Activated CD8-positive, alpha-beta memory T cell treated with anti-CD3 and anti-CD28 coated beads, Interleukin-2, amount 50 U/mL, for 48 hours (primary cell): ENCODE data around the gene CHRNA4.

Experiments
- DNase-seq: peaks from one replicate; pipeline ENCODE4 v3.0.0-alpha.2; 2020

The CHRNA4 gene

GRCh38 chr20:63318391-63319163 is 42.6 kb downstream of the CHRNA4 start:
- DNase-seq = no peak

- no peak for DNase-seq
Observed at GRCh38 chr20:63317601-63318291, 43.4 kb downstream of the CHRNA4 start.

GRCh38 chr20:63317061-63317460 is 44.1 kb downstream of the CHRNA4 start:
- DNase-seq = no peak

- DNase-seq = no peak
Observed at GRCh38 chr20:63316502-63316921, 44.6 kb downstream of the CHRNA4 start.

- no peak for DNase-seq
Observed at GRCh38 chr20:63315731-63316491, 45.2 kb downstream of the CHRNA4 start.

GRCh38 chr20:63315240-63315689 is 45.9 kb downstream of the CHRNA4 start:
- DNase-seq = no peak

- DNase-seq = no peak
Observed at GRCh38 chr20:63314566-63315239, 46.4 kb downstream of the CHRNA4 start.

GRCh38 chr20:63314015-63314471 is 47.1 kb downstream of the CHRNA4 start:
- DNase-seq = no peak

- DNase-seq = no peak
Observed at GRCh38 chr20:63313349-63314014, 47.7 kb downstream of the CHRNA4 start.

- no peak for DNase-seq
Observed at GRCh38 chr20:63312690-63313348, 48.3 kb downstream of the CHRNA4 start.

GRCh38 chr20:63312273-63312672 is 48.9 kb downstream of the CHRNA4 start:
- DNase-seq = no peak

- no peak for DNase-seq
Observed at GRCh38 chr20:63311833-63312243, 49.3 kb downstream of the CHRNA4 start.

- DNase-seq = no peak
Observed at GRCh38 chr20:63311186-63311832, 49.8 kb downstream of the CHRNA4 start.

GRCh38 chr20:63310265-63310991 is 50.7 kb downstream of the CHRNA4 start:
- no peak for DNase-seq

GRCh38 chr20:63309261-63310071 is 51.7 kb downstream of the CHRNA4 start:
- peak; percentile 70 for DNase-seq

- no peak for DNase-seq
Observed at GRCh38 chr20:63308218-63308911, 52.8 kb downstream of the CHRNA4 start.

- no peak for DNase-seq
Observed at GRCh38 chr20:63307538-63308217, 53.5 kb downstream of the CHRNA4 start.
